Liver (tissue), 9 donors: ENCODE measurements around the gene TMEM45B. TPM values are rescaled to one million over a fixed set of nuclear protein-coding genes. Genes with fewer than 3 reads are reported as not detected.

Experiments
- DNase-seq: peaks from one replicate; pipeline ENCODE4 v3.0.0-alpha.2; 2017; ENCODE audit warnings: low spot score
- H3K27ac ChIP-seq, 2 donors: one replicate each; pipeline ENCODE4 v1.7.0; 2013; ENCODE audit warnings: inconsistent platforms in 2 of 2, low read length in 2 of 2, control low read depth in 1 of 2, low read depth in 1 of 2, mild to moderate bottlenecking in 1 of 2
- H3K27me3 ChIP-seq, 4 donors: one replicate each; pipeline versions ENCODE4 v1.6.1 to v1.7.0; 2013; ENCODE audit warnings: low read length in 3 of 4, inconsistent platforms in 1 of 4, mild to moderate bottlenecking in 1 of 4, moderate library complexity in 1 of 4; ENCODE audit not compliant: control insufficient read depth in 4 of 4, insufficient read depth in 4 of 4
- H3K36me3 ChIP-seq, 4 donors: one replicate each; pipeline versions ENCODE4 v1.6.1 to v1.7.0; 2013; ENCODE audit warnings: low read length in 3 of 4, mild to moderate bottlenecking in 3 of 4, low read depth in 1 of 4, moderate library complexity in 1 of 4; ENCODE audit not compliant: control insufficient read depth in 4 of 4, insufficient read depth in 3 of 4
- H3K4me1 ChIP-seq, 4 donors: one replicate each; pipeline versions ENCODE4 v1.6.1 to v1.7.0; 2013; ENCODE audit warnings: low read length in 3 of 4, mild to moderate bottlenecking in 3 of 4, moderate library complexity in 1 of 4; ENCODE audit not compliant: control insufficient read depth in 4 of 4, insufficient read depth in 4 of 4
- H3K4me3 ChIP-seq, 3 donors: one replicate each; pipeline versions ENCODE4 v1.6.1 to v1.7.0; 2013; ENCODE audit warnings: low read length in 3 of 3, control low read depth in 1 of 3, low read depth in 1 of 3, mild to moderate bottlenecking in 1 of 3
- H3K9ac ChIP-seq, 2 donors: one replicate each; pipeline ENCODE4 v1.7.0; 2013; ENCODE audit warnings: low read length in 2 of 2, mild to moderate bottlenecking in 2 of 2, moderate library complexity in 2 of 2, control low read depth in 1 of 2, low read depth in 1 of 2
- H3K9me3 ChIP-seq, 4 donors: one replicate each; pipeline versions ENCODE4 v1.6.1 to v1.7.0; 2013; ENCODE audit warnings: low read length in 3 of 4; ENCODE audit not compliant: control insufficient read depth in 4 of 4
- ATF3 ChIP-seq: IDR thresholded peaks from 2 replicates; pipeline ENCODE4 v1.6.1; 2016; ENCODE audit warnings: antibody characterized with exemption
- CTCF ChIP-seq: fragments of 150-350 bp; IDR thresholded peaks from 2 replicates; pipeline ENCODE4 v1.5.1; 2017; ENCODE audit warnings: improper control_type of control experiment, low read depth, low read length; ENCODE audit not compliant: missing input control
- EGR1 ChIP-seq, 2 donors: IDR thresholded peaks; 2 replicates each; pipeline ENCODE4 v1.6.1; 2016 to 2018; ENCODE audit warnings: antibody characterized with exemption in 2 of 2, low read depth in 2 of 2
- FOXA1 ChIP-seq: IDR thresholded peaks from 2 replicates; pipeline ENCODE4 v1.6.1; 2016; ENCODE audit warnings: antibody characterized with exemption
- FOXA2 ChIP-seq: IDR thresholded peaks from 2 replicates; pipeline ENCODE4 v1.6.1; 2016; ENCODE audit warnings: antibody characterized with exemption
- GABPA ChIP-seq, 2 donors: IDR thresholded peaks in 1 of 2; conservative IDR thresholded peaks in 1 of 2; 2 replicates each; pipeline ENCODE4 v1.6.1; 2016; ENCODE audit warnings: antibody characterized with exemption in 2 of 2, mild to moderate bottlenecking in 1 of 2, moderate library complexity in 1 of 2
- HNF4A ChIP-seq, 2 donors: conservative IDR thresholded peaks; 2 replicates each; pipeline ENCODE4 v1.6.1; 2016; ENCODE audit warnings: antibody characterized with exemption in 2 of 2, mild to moderate bottlenecking in 2 of 2
- HNF4G ChIP-seq: IDR thresholded peaks from 2 replicates; pipeline ENCODE4 v1.6.1; 2016; ENCODE audit warnings: antibody characterized with exemption
- JUND ChIP-seq, 2 donors: IDR thresholded peaks; 2 replicates each; pipeline ENCODE4 v1.6.1; 2016; ENCODE audit warnings: antibody characterized with exemption in 2 of 2
- MAX ChIP-seq: IDR thresholded peaks from 2 replicates; pipeline ENCODE4 v1.6.1; 2016; ENCODE audit warnings: antibody characterized with exemption
- NR2F2 ChIP-seq: IDR thresholded peaks from 2 replicates; pipeline ENCODE4 v1.6.1; 2016; ENCODE audit warnings: antibody characterized with exemption
- RAD21 ChIP-seq, 2 donors: IDR thresholded peaks; 2 replicates each; pipeline ENCODE4 v1.6.1; 2016; ENCODE audit warnings: antibody characterized with exemption in 2 of 2, mild to moderate bottlenecking in 2 of 2
- REST ChIP-seq: IDR thresholded peaks from 2 replicates; pipeline ENCODE4 v1.6.1; 2016; ENCODE audit warnings: antibody characterized with exemption, mild to moderate bottlenecking
- RXRA ChIP-seq, 2 donors: IDR thresholded peaks; 2 replicates each; pipeline ENCODE4 v1.6.1; 2017 to 2018; ENCODE audit warnings: antibody characterized with exemption in 2 of 2, mild to moderate bottlenecking in 1 of 2
- SP1 ChIP-seq: IDR thresholded peaks from 2 replicates; pipeline ENCODE4 v1.6.1; 2018; ENCODE audit warnings: antibody characterized with exemption, mild to moderate bottlenecking
- TAF1 ChIP-seq: conservative IDR thresholded peaks from 2 replicates; pipeline ENCODE4 v1.6.1; 2016; ENCODE audit warnings: antibody characterized with exemption, mild to moderate bottlenecking
- YY1 ChIP-seq: IDR thresholded peaks from 2 replicates; pipeline ENCODE4 v1.6.1; 2016; ENCODE audit warnings: antibody characterized with exemption, mild to moderate bottlenecking
- ZBTB33 ChIP-seq: IDR thresholded peaks from 2 replicates; pipeline ENCODE4 v1.6.1; 2016; ENCODE audit warnings: antibody characterized with exemption
- WGBS: extraction: QIAGEN DNeasy Blood & Tissue Kit; methylation state at CpG from one replicate; pipeline ENCODE4 v1.1.7; 2013; 5-methylcytosine and 5-hydroxymethylcytosine counted together
- polyA plus RNA-seq, 2 donors: library from polyadenylated mRNA; stranded (reverse) in 1 of 2; unstranded in 1 of 2; fragments of 200-250 nt in 1 of 2; fragments of >200 nt in 1 of 2; fragmentation: Nextera tagmentation in 1 of 2; extraction: Ambion mirVana in 1 of 2; gene quantifications; one replicate each; pipeline versions ENCODE4 v1.2.1 to v1.2.3, GENCODE V29; 2013 to 2015
- total RNA-seq, 2 donors: library from RNA; depleted of rRNA; stranded (reverse); fragments of >200 nt; gene quantifications; one replicate each; pipeline ENCODE4 v1.2.3, GENCODE V29; 2014
- donor health status: healthy.
- donor health status: healthy.
- donor health status: healthy.
- donor health status: healthy.
- donor health status: healthy.

TMEM45B gene
- total and polyA plus RNA-seq, 4 donors, result 5.5 to 23.7 (median 6.7) TPM

DNA sequence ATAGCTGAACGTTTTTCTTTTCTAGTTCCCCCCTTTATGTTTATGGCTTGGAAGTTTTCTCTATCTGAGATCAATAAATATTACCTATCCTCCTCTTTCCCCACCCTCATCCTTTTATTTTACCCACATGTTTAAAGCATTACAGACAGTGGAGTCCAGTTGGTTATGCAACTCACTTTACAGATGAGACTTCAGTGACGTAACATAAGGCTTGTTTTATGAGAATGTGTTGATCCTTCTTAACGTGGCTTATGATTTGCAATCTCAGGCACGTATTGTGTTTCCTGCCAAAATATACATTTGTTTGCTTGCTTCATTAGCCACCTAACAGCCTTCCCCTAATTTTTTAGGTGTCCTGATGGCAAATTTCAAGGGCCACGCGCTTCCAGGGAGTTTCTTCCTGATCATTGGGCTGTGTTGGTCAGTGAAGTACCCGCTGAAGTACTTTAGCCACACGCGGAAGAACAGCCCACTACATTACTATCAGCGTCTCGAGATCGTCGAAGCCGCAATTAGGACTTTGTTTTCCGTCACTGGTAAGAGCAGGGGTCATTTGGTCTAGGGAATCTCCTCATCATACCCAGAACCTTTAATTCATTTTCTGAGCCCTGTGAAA lies 36.6 kb downstream of the TMEM45B start:
- no peak for DNase-seq
- no peak overlapping the region for H3K27ac ChIP-seq
- H3K4me1 ChIP-seq, result peaks cover 0 to 13% (median 9%) of the 10 kb centered on the region in 4 donors
- H3K9ac ChIP-seq, result no peak overlapping the region
- H3K36me3 ChIP-seq, result no peaks in the 10 kb centered on the region
- TF ChIP-seq HNF4G (no peak), SP1 (no peak), MAX (no peak), FOXA1 (no peak), GABPA (IDR thresholded peaks at IDR 0.05 in 1 of 2, conservative IDR thresholded peaks at IDR 0.05 in 1 of 2) (no peak)
- no peaks in the 10 kb centered on the region for H3K9me3 ChIP-seq
- no peaks in the 10 kb centered on the region for H3K27me3 ChIP-seq
- 88% methylated on average over 15 of the region's 15 CpGs for WGBS
- no peak overlapping the region for H3K4me3 ChIP-seq

GRCh38 chr11:129853518-129854231 lies 38.0 kb downstream of the TMEM45B start:
- TF ChIP-seq ATF3 (peak; percentile 52), EGR1 (IDR thresholded peaks at IDR 0.05; ENCODE audit: low read depth in 2 of 2) (peak in 1 of 2 donors; percentile 39), HNF4G (no peak), FOXA1 (peak; percentile 95), RXRA (IDR thresholded peaks at IDR 0.05) (peak in 1 of 2 donors; percentile 79), HNF4A (conservative IDR thresholded peaks at IDR 0.05) (peak; percentile 44 to 70), REST (peak; percentile 41), YY1 (peak; percentile 60), CTCF (no peak), NR2F2 (no peak), JUND (IDR thresholded peaks at IDR 0.05) (peak in 1 of 2 donors; percentile 55), ZBTB33 (peak; percentile 52), TAF1 (no peak), MAX (peak; percentile 85), RAD21 (IDR thresholded peaks at IDR 0.05) (peak; percentile 58 to 60), FOXA2 (peak; percentile 96), GABPA (IDR thresholded peaks at IDR 0.05 in 1 of 2, conservative IDR thresholded peaks at IDR 0.05 in 1 of 2) (no peak), SP1 (peak; percentile 59)
- Histone ChIP-seq H3K27ac (peak overlapping the region; percentile 36), H3K9ac (no peak overlapping the region), H3K4me3 (no peak overlapping the region), H3K27me3 (no peaks in the 10 kb centered on the region), H3K9me3 (no peaks in the 10 kb centered on the region), H3K36me3 (peaks cover 0 to 2% (median 0%) of the 10 kb centered on the region in 4 donors), H3K4me1 (peaks cover 0 to 13% (median 9%) of the 10 kb centered on the region in 4 donors)
- peak; percentile 68 for DNase-seq
- WGBS, result 5% methylated on average over 10 of the region's 10 CpGs
